Activated CD4-positive, alpha-beta T cell treated with anti-CD3 and anti-CD28 coated beads, Interleukin-2, amount 50 U/mL, for 24 hours (primary cell): Measurements from ENCODE around the gene WIPI1.
"Not testable (repeated sequence)": the region's sequence is repeated elsewhere in the genome, so short reads cannot be mapped to it uniquely, and the experiment has no call there.

Experiments
- DNase-seq, 2 donors: peaks; one replicate each; pipeline ENCODE4 v3.0.0-alpha.2; 2020; ENCODE audit warnings: low read depth in 1 of 2, low spot score in 1 of 2

The WIPI1 gene, protein sequence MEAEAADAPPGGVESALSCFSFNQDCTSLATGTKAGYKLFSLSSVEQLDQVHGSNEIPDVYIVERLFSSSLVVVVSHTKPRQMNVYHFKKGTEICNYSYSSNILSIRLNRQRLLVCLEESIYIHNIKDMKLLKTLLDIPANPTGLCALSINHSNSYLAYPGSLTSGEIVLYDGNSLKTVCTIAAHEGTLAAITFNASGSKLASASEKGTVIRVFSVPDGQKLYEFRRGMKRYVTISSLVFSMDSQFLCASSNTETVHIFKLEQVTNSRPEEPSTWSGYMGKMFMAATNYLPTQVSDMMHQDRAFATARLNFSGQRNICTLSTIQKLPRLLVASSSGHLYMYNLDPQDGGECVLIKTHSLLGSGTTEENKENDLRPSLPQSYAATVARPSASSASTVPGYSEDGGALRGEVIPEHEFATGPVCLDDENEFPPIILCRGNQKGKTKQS

DNA sequence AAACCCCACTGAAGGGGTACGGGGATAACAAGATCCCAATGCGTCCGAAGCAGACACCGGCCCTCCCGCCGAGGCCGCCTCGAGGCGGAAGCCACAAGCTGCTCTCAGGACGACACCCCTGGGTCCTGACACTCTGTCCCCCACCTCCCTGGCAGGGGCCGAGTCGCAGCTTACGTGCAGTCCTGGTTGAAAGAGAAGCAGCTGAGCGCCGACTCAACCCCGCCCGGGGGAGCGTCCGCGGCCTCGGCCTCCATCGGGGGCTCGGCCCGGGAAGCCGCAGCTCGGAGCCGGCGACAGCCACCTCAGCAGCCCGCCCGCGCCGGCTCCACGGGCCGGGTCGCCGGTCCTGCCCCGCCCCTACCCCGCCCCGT is at the start of gene WIPI1:
TSS of gene WIPI1 (minus strand) at position 329 of the 371 bp plus-strand sequence. CDS start at position 254, 75 bp downstream.
- DNase-seq, result peak in 1 of 2 donors; percentile 30

DNA sequence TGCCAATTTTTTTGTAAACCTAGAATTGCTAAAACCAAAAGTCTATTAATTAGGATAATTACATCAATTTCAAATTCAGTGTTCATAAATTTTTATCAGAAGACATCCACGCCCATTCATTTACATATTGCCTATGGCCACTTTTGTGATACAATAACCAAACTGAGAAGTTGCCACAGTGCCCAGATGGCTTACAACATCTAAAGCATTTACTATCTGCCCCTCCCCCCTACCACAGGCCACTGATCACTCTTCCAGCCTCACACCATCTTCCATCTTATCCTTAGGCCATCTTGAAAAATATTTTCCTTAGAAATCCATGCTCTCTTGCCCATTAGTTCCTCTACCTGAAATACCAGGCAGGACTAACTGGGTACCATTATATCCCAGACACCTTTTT is 48.7 kb upstream of the WIPI1 start:
- DNase-seq, result no peak

DNA sequence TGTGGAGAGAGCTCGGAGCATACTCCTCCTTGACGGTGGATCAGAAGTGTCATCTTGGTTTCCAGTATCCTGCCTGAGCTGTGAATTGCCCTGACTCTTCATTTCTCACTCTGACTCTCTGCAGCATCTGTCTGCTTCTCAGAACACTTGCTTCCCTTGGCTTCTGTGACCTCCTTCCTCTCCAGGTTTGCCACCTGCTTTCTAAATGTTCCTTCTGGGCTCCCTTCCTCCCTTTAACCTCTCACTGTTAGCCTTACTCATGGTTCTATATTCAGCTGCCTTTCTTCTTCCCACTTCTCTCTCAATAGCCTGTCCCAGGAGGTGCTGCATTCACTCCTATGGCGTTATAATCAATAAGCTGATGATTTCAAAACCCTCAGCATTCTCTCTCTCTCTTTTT is 43.8 kb upstream of the WIPI1 start:
- no peak for DNase-seq

DNA sequence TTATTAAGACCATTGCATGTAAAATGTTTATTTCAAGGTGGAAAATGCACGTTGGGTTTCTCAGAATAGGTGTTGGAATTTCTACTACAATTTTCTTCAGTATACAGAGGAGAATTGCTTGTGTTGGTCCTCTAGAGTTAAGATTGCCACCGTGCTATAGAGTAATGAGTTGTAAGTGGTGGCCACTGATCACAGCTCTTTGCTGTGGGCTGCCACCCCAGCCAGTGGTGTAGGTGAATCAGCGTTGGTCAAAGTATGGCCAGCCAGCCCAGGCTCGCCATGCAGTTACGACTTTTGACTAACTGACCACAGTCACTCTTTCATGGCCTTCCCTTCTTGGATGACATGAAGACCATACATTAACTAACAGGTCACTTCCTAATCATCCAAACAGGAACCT is 42.3 kb upstream of the WIPI1 start:
- no peak for DNase-seq

DNA sequence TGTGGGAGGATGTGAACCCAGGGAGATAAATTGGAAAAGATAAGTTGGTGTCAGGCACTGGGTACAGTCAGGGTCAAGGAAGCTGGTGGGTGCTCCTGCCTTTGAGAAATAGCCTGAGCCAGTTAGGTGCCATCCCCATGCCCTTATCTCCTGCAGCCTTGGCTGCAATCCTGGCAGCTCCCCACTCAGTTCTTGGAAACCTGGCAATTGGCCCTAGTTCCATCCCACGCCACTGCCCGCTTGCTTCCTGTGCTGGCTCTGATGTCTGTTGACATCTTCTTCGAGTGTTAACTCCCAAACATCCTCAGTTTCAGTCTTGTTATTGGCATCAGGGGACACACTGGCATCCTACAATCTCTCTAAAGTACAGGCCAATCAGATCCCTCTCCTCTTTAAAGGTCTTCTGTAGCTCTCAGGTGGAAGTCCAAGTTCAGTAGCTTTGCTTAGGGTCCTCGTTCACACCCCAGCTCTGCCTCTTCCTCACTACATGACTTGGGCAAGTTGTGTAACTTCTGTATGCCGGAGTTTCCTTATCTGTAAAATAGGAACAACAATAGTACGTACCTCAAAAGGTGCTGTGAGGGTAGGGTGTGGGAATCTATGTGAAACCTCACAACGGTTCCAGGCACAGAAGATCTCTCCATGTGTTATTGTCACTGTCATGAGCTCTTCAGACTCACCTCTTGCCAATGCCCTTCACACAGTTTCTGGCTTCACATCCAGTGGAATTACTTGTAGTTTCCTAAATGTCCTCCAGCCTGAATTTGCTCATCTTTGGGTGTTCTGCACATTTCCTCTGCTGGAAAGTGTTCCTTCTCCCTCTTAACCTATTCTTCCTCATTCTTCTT is 41.4 kb upstream of the WIPI1 start:
- DNase-seq, result no peak

DNA sequence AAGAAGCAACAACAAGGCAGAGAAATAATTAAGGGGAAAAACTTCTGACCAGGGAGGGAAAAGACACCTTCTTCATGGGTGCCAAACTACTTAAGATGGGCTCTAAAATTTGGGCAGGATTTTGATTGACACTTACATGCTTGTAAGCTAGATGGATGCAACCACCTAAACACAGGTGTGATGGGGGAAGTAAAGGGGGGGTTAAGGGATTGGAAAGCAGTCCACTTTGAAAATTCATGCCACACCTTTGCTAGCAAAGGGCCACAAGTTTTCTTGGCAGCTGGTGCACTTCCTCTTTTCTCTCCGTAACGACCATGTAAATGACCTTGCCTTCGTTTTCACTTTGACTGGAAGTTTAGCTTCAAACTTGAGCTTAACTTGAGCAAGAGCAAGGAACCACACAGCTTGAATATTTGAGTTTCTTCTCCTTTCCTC is 40.6 kb upstream of the WIPI1 start:
- no peak for DNase-seq

DNA sequence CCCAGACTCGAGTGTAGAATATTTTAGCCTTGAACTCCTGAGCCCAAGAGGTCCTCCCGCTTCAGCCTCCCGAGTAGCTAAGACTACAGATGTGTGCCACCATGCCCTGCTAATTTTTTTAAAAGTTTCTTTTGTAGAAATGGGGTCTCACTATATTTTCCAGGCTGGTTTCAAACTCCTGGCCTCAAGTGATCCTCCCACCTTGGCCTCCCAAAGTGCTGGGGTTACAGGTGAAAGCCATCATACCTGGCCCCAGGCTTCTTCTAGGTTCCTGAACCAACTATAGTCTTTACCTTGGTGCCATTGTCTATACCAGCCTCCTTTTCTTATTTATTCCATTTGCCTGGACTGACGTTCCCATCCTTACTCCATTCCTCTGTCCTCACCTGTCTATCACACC is 37.8 kb upstream of the WIPI1 start:
- no peak for DNase-seq

DNA sequence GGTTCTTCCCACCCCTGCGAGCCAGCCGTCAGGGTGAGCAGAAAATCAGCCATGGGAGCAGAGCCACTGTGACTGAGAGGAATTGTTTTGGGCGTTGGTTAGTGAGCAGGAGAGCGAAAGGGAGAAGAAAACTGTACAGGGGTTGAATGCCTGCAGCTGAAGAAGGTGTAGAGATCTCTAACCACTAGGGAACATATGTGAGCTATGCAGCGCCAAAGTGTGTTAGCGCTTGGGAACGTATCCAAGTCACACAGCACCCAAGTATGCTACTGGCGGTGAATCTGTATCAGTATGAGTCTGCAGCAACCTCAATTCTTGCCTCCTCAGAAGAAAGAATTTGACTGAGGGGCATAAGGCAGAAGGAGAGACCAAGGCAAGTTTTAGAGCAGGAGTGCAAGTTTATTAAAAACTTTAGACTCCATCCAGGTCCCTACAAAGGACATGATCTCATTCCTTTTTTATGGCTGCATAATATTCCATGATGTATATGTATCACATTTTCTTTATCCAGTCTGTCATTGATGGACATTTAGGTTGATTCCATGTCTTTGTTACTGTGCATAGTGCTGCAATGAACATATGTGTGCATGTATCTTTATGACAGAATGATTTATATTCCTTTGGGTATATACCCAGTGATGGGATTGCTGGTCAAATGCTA is 35.2 kb upstream of the WIPI1 start:
- not testable (repeated sequence) for DNase-seq

DNA sequence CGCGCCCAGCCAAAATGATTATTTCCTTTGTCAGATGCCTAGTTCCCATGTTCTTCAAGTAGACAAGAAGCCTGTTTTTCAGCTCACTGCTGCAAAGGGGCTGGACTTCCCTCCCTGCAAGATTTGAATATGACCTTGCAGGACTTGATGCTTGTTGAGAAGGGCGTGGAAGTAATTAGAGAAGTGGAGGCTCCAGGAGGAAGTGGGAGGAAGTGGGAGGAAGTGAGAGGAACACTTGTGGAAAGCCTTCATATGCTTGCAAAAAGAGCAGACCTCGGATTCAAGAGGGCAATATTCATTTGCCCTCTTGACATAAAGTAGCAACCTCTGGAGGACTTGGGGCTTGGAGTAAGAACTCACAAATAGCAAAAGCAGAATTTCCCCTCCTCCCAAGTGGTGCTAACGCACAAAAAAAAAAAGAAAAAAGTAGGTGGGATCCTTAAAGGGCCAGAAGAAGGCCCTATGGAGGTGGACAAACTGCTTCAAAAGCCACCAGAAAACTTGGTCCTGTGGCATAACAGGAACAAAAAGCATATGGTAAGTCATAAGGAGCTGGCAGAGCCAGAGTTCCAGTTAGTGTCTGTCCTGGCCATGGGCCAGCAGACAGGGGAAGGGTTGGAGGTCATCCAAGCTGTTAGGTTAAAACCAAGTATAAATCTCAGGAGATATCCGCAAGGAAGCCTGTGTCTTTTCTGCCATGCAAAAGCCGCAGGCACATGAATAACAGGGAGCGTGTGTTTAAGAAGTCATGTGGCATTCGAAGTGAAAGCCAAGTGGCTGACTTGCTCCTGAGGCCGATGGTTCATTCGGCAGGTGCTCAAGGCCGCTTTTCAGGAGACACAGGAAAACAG is 34.3 kb upstream of the WIPI1 start:
- DNase-seq, result no peak

DNA sequence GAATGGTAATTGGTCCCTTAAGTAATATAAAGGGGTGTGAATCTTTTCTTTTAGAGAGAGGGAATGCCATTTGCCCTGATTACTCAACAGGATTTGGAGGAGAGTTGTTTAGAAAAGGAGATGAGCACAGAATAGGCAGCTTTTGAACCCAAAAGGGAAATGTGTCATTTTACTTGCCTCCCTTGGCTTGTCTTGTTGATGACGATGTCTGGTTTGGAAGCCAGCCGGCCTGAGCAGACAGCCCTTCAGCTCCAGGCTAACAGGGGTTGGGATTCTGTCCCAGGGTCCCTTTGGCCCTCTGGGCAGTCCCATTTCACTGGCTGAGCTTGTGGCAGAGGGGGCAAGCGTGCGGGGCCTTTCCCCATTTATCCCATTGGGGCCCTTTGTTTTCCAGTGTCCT is 32.6 kb upstream of the WIPI1 start:
- no peak for DNase-seq

DNA sequence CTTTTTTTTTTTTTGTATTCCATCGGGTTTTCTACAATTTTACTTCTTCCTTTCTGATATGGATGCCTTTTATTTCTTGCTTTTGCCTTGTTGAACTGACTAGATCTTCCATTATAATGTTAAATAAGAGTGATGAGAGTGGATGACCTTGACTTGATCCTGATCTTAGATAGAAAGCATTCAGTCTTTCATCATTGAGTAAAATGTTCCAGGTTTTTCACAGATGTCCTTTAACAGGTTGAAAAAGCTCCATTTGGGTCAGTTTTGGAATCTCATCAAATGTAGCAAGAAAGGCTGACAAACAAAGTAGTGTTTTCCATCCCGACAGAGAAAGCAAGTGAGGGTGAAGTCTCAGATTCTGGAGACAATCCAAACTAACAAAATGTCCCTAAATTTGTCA is 27.2 kb upstream of the WIPI1 start:
- no peak for DNase-seq

DNA sequence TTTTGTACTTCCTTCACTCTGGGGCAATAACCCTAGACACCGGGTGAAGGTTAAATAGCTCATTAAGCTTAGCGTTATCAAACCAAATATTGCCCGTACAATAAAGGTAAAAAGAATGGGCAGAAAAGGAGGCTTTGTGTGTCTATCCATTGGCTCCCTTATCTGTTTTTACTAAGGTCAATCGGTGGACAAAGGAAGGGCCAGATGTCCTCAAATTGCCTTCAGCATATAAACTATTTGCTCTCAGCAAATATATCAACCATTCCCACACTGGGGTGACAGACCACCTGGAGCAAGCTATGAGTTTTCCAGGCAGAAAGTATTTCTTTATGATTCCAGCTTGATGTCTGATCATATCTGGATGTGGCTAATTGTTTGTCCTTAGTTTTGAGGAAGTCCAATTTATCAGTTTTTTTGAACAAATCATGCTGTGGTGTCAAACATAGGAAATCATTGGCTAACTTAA is 25.3 kb upstream of the WIPI1 start:
- DNase-seq, result no peak

DNA sequence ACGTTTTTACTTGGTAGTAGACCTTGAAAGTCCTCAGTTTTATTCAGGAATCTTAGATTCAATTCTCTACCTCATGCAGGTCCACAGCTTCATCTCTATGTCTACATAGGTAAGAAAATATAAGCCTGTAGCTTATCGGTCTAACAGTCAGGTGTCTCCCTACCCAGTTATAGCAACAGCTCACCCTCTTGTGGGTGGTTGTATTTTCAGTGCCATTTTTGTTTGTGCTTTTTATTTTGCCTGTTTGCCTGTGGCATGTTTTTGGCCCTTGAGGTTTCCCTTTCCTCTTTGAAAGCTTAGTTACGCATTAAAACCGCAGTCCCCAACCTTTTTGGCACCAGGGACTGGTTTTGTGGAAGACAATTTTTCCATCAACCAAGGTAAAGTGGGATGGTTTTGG is 23.6 kb upstream of the WIPI1 start:
- no peak for DNase-seq

DNA sequence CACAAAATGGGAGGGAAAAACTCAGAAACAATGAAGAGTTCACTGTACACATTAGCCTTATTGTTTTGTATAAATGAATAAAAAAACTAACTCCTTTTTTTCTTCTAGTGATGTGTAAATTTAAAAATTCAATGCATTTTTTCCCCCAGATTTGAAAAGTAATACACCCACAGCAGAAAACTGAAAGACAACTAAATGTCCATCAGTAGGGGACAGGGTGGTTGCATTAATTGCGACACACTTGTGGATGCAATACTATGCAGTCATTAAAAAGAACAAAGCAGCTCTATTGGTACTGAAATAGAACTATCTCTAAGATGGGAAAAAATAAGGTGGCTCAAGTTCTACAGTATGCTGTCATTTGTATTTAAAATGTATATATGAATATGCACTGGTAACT is 13.7 kb upstream of the WIPI1 start:
- no peak for DNase-seq

DNA sequence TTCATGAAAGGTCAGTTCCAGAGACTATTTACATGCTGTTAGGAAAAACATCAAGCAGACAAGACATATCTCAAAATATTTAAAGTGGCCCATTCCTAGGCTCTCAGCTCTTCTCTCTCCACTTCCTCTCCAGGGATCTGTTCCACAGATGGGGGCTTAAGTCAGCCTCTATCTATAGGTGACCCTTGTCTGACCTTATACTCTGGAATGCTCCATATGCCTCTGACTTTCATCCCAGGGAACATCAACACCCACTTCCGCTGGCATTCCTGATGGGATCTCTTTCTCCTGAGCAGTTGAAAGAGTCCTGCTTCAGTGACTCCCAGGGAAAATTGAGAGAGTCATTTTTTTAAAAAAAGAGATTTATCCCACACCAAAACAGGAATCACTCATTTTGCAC is 11.5 kb upstream of the WIPI1 start:
- DNase-seq, result no peak

DNA sequence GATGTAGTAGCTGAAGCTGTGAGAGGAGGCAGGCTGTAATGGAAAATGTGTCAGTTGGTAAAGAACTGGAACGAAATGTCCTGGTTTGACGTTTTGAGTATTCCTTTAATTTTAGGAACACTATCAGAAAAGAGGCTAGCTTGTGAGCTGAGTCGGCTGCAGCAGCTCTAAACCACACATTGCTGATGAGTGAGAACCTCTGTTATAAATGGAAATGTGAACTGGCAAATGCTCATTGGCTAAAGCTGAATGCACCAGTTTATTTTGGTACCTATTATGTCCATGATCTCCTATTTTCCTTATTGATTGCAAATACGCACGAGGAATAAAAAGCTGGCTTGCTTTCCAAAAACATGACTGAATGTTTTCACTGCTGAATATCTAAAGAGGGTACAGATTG is 11.0 kb upstream of the WIPI1 start:
- DNase-seq, result no peak

DNA sequence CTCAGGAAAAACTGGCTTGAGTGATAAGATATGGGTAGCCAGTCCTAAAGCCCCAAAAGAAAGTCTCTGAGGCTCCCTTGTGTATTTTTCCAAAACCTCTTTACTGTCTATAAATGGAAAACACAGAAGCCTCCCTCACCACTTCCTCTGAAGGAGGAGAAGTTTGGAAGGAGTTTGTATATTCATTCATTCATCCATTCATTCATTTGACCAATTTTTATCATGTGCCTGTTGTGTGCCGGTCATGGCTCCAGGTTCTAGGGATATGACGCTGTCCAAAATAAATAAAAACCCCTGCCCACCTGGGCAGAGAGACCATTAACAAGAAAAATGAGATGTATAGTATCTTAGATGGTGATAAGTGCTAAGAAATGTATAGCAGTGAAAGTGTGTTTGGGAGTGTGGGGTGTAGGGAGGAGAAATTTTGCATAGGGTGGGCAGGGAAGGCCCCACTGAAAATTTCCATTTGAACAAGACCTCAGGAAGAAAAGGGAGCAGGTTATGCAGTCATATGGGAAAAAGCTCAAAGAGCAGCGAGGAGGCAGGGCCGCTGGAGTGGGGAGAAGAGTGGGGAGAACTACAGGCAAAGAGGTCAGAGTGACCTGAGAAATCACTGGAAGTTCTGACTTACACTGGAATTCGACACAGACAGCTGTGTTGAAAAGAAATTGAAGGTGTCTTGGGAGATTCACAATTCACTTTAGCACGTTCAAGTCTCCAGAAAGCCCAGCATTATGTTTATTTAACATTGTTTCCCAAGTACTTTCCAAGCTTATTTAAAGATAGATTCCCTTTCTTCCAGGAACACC is 6.1 kb upstream of the WIPI1 start:
- DNase-seq, result no peak

DNA sequence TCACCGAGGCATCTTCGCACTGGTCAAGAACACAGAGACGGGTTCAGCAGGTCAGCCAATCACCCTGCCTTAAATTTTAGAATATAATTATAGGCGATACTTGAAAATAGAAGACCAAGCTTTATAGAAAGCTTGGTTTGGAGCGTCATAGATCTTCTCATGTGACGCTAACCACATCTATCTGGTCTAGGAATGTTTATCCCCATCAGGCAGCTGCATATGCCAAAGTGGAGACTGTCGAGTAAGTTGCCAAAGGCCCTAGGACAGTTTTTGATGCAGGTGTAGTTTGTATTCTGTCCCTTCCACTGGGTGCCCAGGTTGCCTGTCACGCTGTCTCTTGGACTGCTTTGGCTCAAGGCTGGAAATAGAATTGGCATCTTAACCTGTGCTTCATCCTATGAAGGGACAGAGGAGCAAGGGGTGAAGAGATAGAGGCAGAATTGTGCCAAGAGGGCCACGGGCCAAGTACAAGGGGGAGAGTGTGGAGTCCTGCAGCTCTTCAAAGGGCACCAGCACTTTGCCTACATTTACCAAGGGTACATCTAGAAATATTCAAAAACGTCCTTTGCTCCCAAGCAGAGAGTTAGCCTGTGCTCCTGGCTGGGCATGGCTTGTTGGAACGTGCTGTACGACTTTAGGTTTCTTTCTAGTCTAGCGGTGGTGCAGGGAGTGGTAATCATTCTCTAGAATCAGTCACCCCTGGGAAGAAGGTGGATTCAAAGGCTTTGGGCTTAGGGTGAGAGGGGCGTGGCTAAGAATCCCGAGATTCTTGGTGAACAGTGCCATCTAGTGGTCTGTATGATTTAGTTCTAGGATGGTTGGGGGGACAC is 5.3 kb upstream of the WIPI1 start:
- peak; percentile 29 to 74 for DNase-seq

DNA sequence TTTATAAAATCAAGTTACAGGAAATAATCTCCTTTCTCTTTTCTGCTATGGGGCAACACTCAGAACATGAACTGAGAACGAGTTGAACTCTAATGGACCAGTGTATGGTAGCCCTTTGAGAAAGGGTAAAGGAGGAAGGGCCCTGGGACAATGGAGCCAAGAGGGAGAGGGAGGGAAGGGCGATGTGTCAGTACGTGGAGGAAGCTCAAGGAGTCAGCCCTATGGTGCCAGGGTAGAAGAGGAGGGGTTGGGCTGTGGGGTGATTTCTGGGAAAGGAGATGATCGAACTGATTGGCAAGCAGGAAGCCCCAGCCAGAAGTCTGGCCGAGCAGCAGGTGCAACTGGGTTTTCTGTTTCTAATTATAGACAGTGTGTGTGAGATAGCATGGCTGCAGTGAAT is 4.3 kb upstream of the WIPI1 start:
- no peak for DNase-seq
